Kidney epithelial cell (primary cell): ENCODE results near the gene SLC32A1. TPM values are rescaled to one million over a fixed set of nuclear protein-coding genes. Genes with fewer than 3 reads are reported as not detected.
A peak's percentile ranks its signal among the peaks of the same experiment; 100 is the strongest.

Experiments
- DNase-seq: peaks from one replicate; pipeline ENCODE4 v3.0.0-alpha.2; 2010; ENCODE audit warnings: low read depth
- H3K27me3 ChIP-seq: 2 replicates; pipeline ENCODE4 v1.6.0; 2011; ENCODE audit warnings: low read length; ENCODE audit not compliant: control insufficient read depth, insufficient read depth
- H3K36me3 ChIP-seq: 2 replicates; pipeline ENCODE4 v1.5.1; 2011; ENCODE audit warnings: low read length; ENCODE audit not compliant: control insufficient read depth, insufficient read depth
- H3K4me3 ChIP-seq: 2 replicates; pipeline ENCODE4 v1.5.1; 2011; ENCODE audit warnings: low read depth, mild to moderate bottlenecking, control low read depth, low read length
- CTCF ChIP-seq: IDR thresholded peaks from 2 replicates; pipeline ENCODE4 v1.5.1; 2011; ENCODE audit warnings: mild to moderate bottlenecking, moderate library complexity, low read length, control low read depth, inconsistent platforms; ENCODE audit not compliant: insufficient read depth, poor library complexity, severe bottlenecking
- total RNA-seq: library from RNA; depleted of rRNA; stranded (reverse); fragments of >200 nt; gene quantifications from 2 replicates; pipeline ENCODE4 v1.2.3, GENCODE V29; 2015

SLC32A1 gene
- total RNA-seq, 1 donor from 2014 or later, result not detected

GRCh38 chr20:38730167-38730988 lies 6.1 kb downstream of the SLC32A1 start:
- Histone ChIP-seq H3K4me3 (no peak overlapping the region), H3K36me3 (no peaks in the 10 kb centered on the region), H3K27me3 (peaks cover 79% of the 10 kb centered on the region)
- no peak for DNase-seq
- TF ChIP-seq CTCF, result no peak

- no peak for DNase-seq
- peaks cover 71% of the 10 kb centered on the region for H3K27me3 ChIP-seq
- H3K4me3 ChIP-seq, result no peak overlapping the region
- peak; percentile 98 for TF ChIP-seq CTCF
- no peaks in the 10 kb centered on the region for H3K36me3 ChIP-seq
Measured at GRCh38 chr20:38730989-38731737, 6.9 kb downstream of the SLC32A1 start.

GRCh38 chr20:38731738-38732113 lies 7.4 kb downstream of the SLC32A1 start:
- DNase-seq, result no peak
- TF ChIP-seq CTCF, result no peak
- H3K36me3 ChIP-seq, result no peaks in the 10 kb centered on the region
- no peak overlapping the region for H3K4me3 ChIP-seq
- peaks cover 65% of the 10 kb centered on the region for H3K27me3 ChIP-seq

- H3K27me3 ChIP-seq, result peaks cover 53% of the 10 kb centered on the region
- TF ChIP-seq CTCF, result no peak
Measured at GRCh38 chr20:38732981-38733380, 8.7 kb downstream of the SLC32A1 start.

GRCh38 chr20:38735172-38735571 lies 10.9 kb downstream of the SLC32A1 start:
- no peak for TF ChIP-seq CTCF
- Histone ChIP-seq H3K36me3 (no peaks in the 10 kb centered on the region), H3K27me3 (peaks cover 32% of the 10 kb centered on the region), H3K4me3 (no peak overlapping the region)
- DNase-seq, result no peak

More at GRCh38 chr20:38732981-38733380, 8.7 kb downstream of the SLC32A1 start:
- no peaks in the 10 kb centered on the region for H3K36me3 ChIP-seq
- no peak overlapping the region for H3K4me3 ChIP-seq
- DNase-seq, result no peak
